ENCODE results near the gene ATP7A. TPM values are rescaled to one million over a fixed set of nuclear protein-coding genes. Genes with fewer than 3 reads are reported as not detected.

ATP7A gene
- total RNA-seq, 2 donors from 2014 or later = 6.3 to 7.5 TPM

DNA sequence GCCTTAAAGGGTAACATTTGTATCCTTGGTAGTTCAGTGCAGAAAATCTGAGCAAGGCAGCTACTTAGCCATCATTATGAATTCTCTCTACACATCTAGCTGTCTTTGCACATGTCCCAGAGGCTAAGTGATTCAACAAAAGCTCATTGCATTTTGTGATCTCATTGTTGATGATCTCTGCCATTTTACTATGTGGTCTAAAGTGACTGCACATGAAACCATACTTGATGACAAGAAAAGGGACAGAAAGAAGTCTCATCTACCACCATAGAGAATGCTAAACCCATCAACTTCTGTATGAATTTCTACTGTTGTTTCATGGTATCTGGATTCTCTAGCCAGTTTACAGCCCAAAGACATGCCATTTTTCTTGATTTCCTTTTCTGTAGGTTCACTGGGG lies 187.6 kb downstream of the ATP7A start:
- TF ChIP-seq, protein P1, sequence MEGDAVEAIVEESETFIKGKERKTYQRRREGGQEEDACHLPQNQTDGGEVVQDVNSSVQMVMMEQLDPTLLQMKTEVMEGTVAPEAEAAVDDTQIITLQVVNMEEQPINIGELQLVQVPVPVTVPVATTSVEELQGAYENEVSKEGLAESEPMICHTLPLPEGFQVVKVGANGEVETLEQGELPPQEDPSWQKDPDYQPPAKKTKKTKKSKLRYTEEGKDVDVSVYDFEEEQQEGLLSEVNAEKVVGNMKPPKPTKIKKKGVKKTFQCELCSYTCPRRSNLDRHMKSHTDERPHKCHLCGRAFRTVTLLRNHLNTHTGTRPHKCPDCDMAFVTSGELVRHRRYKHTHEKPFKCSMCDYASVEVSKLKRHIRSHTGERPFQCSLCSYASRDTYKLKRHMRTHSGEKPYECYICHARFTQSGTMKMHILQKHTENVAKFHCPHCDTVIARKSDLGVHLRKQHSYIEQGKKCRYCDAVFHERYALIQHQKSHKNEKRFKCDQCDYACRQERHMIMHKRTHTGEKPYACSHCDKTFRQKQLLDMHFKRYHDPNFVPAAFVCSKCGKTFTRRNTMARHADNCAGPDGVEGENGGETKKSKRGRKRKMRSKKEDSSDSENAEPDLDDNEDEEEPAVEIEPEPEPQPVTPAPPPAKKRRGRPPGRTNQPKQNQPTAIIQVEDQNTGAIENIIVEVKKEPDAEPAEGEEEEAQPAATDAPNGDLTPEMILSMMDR (IDR thresholded peaks at IDR 0.05) = no peak
- H3K27ac ChIP-seq = no peak overlapping the region
- H3K4me3 ChIP-seq = no peak overlapping the region
- DNase-seq (ENCODE audit: low spot score) = no peak
- H3K36me3 ChIP-seq = no peaks in the 10 kb centered on the region
- H3K4me1 ChIP-seq = no peaks in the 10 kb centered on the region
- no peaks in the 10 kb centered on the region for H3K9me3 ChIP-seq
- no peaks in the 10 kb centered on the region for H3K27me3 ChIP-seq

Other genes with a start within 250 kb of the ATP7A start
- gene ATRX, start 124.5 kb upstream of the ATP7A start, total RNA-seq = 10 to 100 TPM; 40.9 to 48.3 TPM
- 10 to 100 TPM; 48.4 to 55.5 TPM for gene MAGT1, start 15.3 kb upstream of the ATP7A start, total RNA-seq
- 1,000 to 10,000 TPM; 1,439 to 1,473 TPM for gene COX7B, start 11.2 kb upstream of the ATP7A start, total RNA-seq
- not detected for gene PGAM4, start 58.9 kb downstream of the ATP7A start, total RNA-seq
- 100 to 1,000 TPM; 197 to 263 TPM for gene PGK1, start 193.6 kb downstream of the ATP7A start, total RNA-seq
- 10 to 100 TPM; 36.6 to 36.7 TPM for gene TAF9B, start 229.0 kb downstream of the ATP7A start, total RNA-seq